ENCODE results near the gene IFNG.
"Not testable (repeated sequence)": the region's sequence is repeated elsewhere in the genome, so short reads cannot be mapped to it uniquely, and the experiment has no call there.

IFNG gene

DNA sequence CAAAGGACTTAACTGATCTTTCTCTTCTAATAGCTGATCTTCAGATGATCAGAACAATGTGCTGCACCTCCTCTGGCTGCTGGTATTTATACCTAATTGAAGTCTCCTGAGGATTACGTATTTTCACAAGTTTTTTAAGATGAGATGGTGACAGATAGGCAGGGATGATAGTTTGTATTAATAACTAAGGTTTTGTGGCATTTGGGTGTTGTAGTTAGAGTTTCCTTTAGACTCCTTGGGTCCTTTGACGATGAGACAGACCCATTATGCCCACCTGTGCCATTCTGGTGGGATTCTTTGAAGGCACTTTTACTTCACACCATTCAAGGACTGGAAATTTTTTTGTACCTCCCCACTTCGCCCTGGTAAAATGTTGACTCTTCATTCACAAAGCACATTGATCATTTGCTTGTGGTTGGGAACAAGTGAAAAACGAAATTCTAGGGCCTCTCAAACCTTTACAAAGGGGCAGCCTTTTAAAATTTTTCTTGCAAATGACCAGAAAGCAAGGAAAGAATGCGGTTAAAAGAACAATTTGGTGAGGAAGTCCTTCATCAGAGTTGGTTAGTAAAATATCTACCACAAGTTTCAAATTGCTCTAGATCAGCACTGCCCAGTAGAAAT lies at the start of gene IFNG:
IFNG (minus strand) TSS at position 60 of the 624 bp plus-strand sequence. CDS start 125 bp downstream, outside the sequence.
- DNase-seq: no peak

DNA sequence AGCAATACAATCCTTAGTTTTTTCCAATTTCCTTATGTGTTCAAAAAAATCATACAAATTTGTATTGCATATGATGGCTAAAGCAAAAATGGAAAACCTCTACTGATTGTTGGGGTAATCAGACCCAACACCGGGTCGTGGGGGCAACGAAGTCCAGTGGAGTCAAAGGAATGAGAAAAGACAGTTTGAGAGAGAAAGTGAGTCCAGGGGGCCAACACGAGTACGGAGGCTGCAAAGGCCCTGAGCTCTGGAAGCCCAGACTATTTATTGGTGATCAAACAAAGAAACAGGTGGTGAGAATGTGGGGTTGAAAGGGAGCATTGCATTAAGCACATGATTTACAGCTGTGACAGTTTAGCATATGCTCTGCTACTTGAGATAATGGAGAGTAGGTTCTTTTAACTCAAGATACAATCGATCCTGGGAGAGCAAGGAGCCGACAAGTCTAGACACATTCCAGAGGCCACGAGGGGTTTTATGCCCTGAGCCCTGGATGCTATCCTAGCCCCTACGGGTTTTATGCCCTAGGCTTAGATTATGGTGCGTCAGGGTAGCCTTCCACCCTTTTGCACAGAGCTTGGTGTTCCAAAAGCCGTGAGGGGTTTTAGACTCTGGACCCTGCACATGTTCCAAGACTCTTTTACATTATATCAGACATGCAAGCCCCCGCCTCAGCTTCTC lies 49.6 kb upstream of the IFNG start:
- not testable (repeated sequence) for DNase-seq

DNA sequence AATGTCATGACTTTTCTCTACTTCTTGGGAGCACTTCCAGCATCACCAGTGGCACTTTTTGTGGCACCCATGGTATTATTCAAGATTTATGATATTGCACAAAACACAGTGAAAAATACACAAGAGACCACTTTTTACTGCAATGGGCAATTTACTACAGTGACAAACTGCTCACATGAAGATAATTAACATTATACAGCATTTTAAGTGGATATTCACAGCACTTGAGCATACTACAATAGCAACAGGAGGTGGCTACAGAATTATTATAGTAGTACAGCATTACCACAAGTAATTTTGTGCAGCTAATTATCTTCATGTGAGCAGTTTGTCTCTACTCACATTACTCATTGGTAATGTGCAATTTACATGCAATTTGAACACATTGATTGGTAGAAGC lies 47.7 kb upstream of the IFNG start:
- no peak for DNase-seq

DNA sequence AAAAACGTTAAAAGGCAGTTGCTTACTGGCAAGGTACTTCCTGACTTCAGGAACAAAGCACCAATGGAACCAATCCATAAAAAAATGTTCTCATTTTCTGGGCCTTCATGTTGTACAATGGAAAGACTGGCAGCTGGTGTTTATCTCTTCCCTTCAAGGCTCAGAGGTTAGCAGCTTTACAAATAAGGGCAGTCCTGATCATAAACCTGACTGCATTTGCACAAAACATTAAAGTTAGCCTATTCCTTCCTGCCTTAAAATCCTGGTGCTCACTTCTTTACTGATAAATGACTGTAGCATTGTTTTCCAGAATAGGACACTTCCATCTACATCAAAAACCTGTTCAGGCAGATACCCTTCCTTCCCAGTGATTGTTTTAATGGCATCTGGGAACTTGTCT lies 46.9 kb upstream of the IFNG start:
- no peak for DNase-seq

DNA sequence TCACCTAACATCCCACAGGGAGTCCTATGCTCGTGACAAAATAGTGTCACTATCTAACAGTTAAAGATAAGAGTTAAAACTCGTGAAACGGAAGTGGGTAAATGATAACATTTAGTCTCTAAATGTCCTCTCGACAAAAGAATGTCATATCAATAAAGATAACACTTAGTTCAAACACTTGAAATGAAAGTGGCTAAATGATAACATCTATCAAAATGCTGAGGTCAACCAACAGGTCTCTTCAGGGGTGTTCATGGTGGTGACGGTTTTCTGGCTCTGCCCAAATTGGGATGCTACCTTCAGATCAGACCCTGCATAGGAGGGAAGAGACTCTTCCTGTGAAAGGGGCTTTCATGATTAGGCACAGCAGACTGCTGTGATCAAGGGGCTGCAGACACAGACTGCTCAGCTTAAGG lies 43.9 kb upstream of the IFNG start:
- DNase-seq: no peak

DNA sequence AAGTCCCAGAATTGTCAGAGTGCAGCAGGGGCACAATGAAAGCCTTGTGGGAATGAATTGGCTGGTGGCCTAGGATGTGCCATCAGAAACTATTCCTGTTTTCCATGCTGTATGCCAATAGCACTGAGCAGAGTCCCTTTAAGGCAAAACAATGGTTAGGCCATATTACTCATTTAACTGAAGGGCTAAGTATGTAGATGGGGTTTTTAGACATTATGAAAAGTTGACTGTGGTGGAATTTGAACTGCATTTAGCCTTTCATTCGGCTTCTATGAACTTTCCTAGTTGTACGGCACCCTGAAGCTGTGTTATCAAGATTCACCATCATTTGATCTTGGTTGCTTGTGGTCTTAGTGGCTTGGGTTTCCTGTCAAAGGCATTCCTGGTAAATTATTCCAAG lies 41.3 kb upstream of the IFNG start:
- DNase-seq: no peak

DNA sequence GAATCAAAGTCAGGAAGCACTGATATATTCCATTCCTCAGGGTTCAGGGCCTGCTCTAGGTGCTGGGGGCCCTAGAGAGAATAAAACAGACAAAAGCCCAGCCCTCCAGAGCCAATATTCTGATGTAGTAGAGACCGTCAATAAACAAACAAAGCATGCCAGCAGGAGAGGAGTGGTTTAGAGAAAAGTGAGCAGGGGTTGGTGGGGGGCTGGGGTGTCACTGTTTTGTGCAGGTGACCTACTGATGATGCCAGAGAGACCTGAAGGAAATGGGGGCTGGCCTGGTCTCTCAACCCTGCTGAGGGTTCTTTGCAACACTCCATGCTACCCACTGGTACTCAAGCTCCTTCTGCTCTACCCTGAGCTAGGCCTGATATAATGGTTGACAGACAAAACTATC lies 39.6 kb upstream of the IFNG start:
- no peak for DNase-seq

DNA sequence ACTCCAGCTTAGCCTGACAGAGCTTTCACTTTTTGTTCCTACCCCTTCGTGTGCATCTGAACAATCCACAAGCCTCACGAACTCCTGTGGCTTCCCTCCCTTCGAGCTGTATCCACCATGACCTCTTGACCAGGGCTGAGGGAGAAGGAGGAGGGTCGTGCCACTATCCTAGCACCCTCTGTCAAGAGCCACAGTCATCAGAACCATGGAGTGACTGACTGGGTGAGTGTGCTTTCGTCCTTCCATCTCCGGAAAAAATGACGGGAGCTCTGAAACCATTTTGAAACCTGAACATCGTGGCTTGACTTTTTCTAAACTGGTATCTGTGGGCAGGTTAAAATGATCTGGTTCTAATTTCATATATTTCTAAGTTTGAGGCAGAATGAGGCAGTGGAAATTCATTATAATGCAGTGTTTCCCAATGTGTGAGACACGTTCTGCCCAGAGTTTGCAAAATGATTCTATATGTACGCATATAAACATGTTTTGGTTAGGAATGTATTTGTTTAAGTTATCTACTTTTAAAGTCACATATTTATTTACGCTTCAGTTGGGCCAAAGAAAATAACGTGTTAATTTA lies 39.1 kb upstream of the IFNG start:
- DNase-seq: no peak

DNA sequence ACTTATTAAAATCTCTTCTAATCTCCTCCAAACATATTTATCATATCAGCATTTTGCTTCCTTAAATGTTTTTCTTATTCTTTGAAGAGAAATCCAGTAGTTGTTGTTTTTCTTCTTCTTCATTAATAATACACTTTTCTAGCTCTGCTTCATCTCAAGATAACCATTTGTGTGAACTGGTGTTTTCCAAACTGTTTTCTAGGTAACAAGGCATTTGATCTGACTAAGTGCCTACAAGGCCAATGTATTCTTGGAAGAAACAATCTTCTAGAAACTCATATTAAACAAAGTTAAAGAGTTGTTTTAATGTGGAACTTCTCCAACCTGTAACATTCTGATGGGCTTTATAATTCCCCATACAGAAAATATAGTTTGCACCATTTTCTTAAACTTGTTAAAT lies 30.8 kb upstream of the IFNG start:
- no peak for DNase-seq

DNA sequence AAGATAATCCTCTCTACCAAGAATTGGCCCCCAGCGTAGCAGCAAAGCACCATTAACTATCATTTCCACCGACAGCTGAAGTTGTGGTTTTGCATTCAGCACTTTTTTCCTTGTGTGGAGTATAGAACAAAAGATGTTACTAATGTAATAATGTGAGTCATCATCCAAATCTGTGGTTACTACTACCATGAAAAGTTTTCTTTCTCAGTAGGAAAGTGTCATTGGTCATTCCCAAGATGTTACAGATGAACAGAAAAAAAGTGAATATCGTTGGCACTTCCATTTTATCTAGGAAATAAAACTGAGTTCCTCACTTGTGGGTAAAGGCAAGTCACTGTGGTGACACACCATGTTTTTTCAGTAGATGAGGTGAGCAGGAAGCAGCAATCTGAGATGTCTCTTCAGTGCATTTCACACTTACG lies 30.3 kb upstream of the IFNG start:
- DNase-seq: no peak

DNA sequence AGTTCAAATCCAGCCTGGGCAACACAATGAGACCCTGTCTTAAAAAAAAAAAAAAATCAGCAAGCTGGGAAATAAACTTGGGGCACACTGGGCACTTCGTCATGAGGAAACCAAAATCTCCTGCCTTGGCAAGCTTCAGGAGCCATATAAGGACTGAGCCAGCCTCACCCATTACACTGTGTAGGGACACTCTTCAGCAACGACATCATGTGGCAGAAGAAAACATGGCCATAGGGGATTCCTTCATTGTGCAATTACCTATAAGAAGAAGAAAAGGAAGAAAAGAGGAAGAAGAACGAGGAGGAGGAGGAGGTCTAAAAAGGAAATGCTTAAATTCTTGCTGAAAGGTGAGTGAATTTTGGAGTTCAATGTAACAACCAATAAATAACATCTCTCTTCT lies 26.1 kb upstream of the IFNG start:
- no peak for DNase-seq

DNA sequence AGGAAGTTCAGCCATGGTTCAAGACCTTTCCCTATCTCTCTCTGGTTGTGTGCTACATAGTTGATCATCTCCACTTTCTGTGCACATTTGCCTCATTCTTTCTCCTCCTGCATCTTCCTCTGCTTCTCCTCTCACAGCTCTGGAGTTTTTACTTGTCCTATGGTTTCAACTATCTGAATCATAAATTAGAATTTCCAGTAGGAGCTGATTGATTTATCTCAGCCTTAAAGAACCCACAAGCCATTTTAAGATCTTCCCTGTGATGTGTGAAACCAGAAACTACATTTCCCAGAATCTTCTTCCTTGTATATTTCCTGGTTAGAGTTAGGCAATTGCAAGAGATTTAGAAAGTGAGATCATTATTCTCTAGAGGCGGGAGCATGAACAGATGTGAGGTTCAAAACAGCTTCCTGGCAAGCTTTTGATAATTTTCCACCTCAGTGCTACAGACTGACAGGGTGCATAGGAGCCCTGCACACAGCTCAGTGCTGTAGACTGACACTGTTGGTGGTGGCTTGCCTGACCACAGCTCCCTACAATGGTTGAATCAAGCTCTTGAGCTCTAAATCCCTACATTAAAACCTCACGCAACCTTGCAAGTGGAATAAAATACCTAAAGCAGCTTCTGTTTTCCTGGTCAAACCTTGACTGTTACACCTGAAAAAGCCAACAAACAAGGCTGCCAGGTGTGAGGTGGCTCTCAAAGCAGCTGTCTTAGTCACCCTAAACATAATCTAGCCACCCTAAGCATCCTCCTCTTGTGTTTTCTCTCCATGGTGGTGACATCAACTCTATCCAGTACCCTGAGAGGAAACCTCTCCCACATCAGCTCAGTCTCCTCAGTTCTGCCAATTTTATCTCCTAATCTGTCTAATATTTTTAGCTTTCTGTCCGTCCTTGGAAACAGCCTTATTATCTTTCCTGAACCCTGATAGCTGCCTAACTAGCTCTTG lies 21.5 kb upstream of the IFNG start:
- DNase-seq: peak; percentile 71

DNA sequence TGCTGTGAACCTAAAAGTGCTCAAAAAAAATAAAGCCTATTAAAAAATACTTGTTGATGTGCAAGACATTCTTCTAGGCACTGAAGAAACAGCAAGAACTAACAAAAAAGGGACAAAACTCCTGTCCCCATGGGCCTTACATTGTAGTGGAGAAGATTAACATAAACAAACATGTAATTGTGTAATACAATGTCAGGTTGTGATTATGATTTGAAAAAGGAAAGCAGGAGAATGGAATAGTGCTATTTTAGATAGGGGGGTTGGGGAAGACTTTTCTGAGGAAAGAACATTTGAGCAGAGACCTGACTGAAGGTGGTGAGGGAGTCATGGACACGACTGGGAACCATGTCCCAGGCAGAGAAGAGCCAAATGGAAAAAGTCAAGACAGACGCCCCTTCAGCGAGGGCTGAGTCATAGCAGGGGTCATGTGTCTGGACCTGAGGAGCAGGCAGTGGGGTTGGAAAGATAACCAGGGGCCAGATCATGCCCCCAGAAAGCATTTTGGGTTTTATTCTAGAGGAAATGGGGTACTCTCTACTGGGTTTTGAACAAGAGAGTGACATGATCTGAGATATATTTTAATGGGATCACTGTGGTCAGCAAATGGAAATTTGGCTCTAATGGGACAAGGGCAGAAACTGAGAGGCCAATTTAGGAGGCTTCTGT lies 19.4 kb upstream of the IFNG start:
- no peak for DNase-seq

DNA sequence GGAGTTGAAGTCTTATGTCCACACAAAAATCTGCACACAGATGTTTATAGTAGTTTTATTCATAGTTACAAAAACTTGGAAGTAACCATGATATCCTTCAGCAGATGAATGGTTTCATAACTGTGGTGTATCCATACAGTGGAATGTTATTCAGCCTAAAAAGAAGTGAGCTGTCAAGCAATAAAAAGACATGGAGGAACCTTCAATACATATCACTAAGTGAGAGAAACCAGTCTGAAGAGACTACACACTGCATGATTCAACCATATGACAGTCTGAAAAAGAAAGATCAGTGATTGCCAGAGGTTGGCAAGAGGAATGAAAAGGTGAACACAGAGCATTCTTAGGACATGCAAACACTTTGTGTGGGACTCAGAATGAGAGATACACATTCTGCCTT lies 18.6 kb upstream of the IFNG start:
- DNase-seq: no peak

DNA sequence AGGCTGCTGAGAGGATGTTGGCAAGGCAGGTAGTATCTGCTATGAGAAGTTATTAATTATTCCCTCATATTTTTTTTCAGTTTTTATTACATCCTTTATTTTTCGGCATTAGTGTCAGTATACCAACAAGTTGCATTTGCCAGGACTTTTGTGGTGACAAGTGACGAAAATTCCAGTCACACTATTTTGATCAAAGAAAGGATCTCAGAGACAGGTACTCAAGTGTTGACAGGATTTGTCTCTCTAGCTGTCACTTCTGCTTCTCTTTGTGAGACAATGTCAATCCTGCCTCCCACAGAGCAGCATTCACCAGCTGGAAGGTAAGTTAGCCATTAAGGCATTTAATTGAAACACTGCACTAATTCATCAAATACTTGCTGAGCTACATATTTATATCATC lies 18.0 kb upstream of the IFNG start:
- no peak for DNase-seq

DNA sequence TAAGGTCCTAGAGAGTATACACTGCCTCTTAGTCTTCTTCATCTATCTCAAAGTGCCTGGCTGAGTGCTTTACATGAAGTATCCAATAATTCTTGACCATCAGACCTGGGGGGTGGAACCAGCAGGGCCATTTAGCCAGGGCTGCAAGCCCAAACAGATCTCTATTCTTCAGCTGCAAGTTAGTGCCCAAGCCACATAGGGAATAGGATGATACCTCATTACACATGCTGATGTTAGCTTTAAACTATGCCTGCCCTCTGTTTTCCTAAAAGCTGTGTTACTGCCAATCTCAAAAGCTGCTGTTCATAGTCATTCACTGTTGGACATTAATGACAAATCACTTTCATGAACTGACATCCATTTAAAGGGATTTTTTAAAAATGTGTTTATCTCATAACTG lies 16.7 kb upstream of the IFNG start:
- no peak for DNase-seq

DNA sequence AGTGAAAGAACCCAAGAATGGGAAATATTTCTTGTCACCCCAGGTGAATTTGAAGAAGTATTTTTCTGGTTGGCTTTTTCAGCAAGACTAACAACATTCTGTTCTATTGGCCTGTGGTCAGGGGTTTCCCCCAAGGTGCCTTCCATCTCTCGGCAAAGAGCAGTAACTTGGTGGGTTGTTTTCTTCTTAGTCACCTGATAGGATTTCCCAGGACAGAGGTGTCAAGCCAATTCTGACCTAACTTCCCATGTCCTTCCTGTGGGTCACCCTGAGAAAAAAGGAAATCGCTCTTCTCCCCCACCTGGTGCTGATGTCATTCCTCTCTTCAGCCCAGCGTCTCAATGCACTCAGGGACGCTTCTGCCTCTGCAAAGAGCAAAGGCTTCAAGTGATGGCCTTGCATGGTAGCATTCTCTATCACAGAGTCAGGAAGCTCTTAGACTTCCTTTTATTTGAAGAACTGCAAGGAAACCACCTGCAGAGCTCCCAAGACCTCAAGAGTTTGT lies 16.1 kb upstream of the IFNG start:
- peak; percentile 78 for DNase-seq

DNA sequence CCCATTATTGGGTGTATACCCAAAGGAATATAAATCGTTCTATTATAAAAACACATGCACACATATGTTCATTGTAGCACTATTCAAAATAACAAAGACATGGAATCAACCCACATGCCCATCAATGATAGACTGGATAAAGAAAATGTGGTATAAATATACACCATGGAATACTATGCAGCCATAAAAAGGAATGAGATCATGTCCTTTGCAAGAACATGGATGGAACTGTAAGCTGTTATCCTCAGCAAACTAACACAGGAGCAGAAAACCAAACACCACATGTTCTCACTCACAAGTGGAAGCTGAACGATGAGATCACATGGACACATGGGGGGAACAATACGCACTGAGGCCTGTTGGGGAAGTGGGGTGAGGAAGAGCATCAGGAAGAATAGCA lies 15.2 kb upstream of the IFNG start:
- not testable (repeated sequence) for DNase-seq

DNA sequence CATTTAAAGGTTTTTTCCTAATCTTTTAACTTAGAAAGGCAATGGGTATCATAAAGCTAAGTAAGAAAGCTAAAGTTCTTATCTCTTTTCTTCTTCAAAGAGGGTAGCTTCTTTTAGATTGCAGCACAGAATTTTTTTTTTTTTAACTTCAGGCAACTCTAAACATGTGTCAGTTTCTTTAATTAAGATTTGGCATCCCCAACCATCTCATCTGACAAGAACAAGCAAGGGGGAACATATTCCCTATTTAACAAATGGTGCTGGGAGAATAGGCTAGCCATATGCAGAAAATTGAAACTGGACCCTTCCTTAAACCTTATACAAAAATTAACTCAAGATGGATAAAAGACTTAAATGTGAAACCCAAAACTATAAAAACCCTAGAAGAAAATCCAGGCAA lies 14.3 kb upstream of the IFNG start:
- no peak for DNase-seq

DNA sequence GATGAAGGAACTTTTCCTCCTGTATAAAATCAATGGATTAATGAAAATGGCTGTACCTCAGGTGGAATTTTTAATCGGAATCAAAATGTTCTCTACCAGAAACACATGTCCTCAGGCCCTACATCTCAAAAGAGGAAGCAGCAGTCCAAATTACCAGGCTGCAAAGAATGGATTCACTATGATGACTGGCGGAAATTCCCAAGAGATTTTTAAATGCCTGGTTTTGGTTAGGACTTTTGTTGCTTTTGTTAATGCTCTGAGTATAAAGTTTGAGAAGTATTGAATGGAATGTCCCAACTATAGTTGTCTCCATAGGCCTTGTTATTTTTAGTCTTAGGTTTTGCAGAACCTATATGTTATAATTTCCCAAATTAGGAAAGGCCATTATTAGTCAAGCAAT lies 11.2 kb upstream of the IFNG start:
- no peak for DNase-seq

DNA sequence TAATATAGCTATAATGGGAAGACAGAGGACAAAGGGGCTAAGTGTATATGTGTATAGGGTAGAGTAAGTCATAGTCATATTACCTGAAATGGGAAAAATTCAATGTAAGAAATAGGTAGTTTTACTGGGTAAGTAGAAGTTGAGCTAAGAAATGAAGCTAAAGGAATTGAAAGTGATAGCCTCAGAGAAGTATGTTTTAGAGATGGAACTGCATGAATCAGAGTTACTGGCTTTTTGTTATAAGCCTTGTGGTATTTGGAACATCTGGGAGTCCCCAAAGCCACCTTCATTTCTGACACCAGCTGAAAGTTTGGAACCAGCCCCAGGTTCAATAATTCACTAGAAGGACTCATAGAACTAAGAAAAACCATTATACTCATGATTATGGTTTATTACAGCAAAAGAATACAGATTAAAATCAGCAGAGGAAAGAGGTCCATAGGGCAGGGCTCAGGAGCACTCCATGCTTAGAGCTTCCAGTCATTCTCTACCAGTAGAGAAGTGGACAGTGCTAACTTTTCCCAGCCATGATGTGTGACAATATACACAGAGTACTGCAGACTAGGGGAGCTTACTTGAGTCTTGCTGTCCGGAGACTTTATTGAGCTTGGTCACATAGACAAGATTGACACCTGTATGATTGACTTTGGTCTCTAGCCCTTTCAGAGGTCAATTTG lies 9.8 kb upstream of the IFNG start:
- no peak for DNase-seq

DNA sequence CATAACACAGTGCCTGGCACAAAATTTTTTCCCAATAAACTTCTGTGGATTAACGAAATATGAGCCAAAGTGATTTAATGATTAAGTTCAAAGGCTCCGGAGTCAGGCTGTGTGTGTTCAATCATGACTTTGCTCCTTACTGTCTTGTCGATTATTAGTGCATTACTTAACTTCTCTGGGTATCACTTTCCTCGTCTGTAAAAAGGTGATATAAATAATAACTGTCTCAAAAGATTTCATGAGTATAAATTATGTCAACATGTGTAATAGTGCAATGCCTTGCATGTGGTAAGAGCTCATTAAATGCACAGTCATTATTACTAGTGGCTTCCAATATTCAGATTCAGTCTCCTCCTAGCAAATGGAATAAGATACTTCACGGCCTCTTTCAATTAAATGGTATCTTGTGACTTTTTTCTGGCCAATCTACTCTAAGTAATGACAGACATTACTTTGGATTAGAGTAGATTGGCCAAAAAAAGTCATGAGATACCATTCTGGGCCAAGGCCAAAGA lies 6.8 kb upstream of the IFNG start:
- DNase-seq: no peak
